ENCODE results near the gene NLRP11.

NLRP11 gene

GRCh38 chr19:55831846-55832245 lies at the start of gene NLRP11:
Gene NLRP11, minus strand, starts transcription at chr19:55831999. Its CDS starts 13,825 bp downstream, at chr19:55818174.
- DNase-seq: no peak

GRCh38 chr19:55877211-55877610 lies 45.4 kb upstream of the NLRP11 start:
- no peak for DNase-seq

GRCh38 chr19:55870736-55871135 lies 38.9 kb upstream of the NLRP11 start:
- DNase-seq: no peak

- DNase-seq: no peak
Measured at GRCh38 chr19:55867101-55867500, 35.3 kb upstream of the NLRP11 start.

GRCh38 chr19:55866521-55866920 lies 34.7 kb upstream of the NLRP11 start:
- no peak for DNase-seq

GRCh38 chr19:55858969-55859368 lies 27.2 kb upstream of the NLRP11 start:
- DNase-seq: no peak

GRCh38 chr19:55858401-55858800 lies 26.6 kb upstream of the NLRP11 start:
- DNase-seq: no peak

GRCh38 chr19:55857974-55858373 lies 26.2 kb upstream of the NLRP11 start:
- no peak for DNase-seq

- DNase-seq: no peak
Measured at GRCh38 chr19:55857149-55857548, 25.4 kb upstream of the NLRP11 start.

GRCh38 chr19:55855160-55855559 lies 23.4 kb upstream of the NLRP11 start:
- DNase-seq: no peak

GRCh38 chr19:55838906-55839305 lies 7.1 kb upstream of the NLRP11 start:
- no peak for DNase-seq

- DNase-seq: no peak
Measured at GRCh38 chr19:55838251-55838650, 6.5 kb upstream of the NLRP11 start.

- no peak for DNase-seq
Measured at GRCh38 chr19:55836340-55836739, 4.5 kb upstream of the NLRP11 start, which contains the start of gene NLRP4. Gene NLRP4, plus strand, starts transcription at chr19:55836540. Its CDS starts 15,541 bp downstream, at chr19:55852081.

- DNase-seq: no peak
Measured at GRCh38 chr19:55832676-55833075, 877 bp upstream of the NLRP11 start.

GRCh38 chr19:55830656-55831055 lies 1.1 kb downstream of the NLRP11 start:
- no peak for DNase-seq

GRCh38 chr19:55820037-55820436 lies 11.8 kb downstream of the NLRP11 start:
- no peak for DNase-seq

GRCh38 chr19:55813906-55814305 lies 17.9 kb downstream of the NLRP11 start:
- DNase-seq: no peak

GRCh38 chr19:55812449-55812848 lies 19.4 kb downstream of the NLRP11 start:
- DNase-seq: no peak

GRCh38 chr19:55811340-55811739 lies 20.5 kb downstream of the NLRP11 start:
- DNase-seq: no peak

- peak; percentile 19 to 38 for DNase-seq
Measured at GRCh38 chr19:55809381-55810058, 22.3 kb downstream of the NLRP11 start.

- DNase-seq: no peak
Measured at GRCh38 chr19:55802281-55802680, 29.5 kb downstream of the NLRP11 start.

- DNase-seq: no peak
Measured at GRCh38 chr19:55801416-55801815, 30.4 kb downstream of the NLRP11 start.

GRCh38 chr19:55795021-55795420 lies 36.8 kb downstream of the NLRP11 start:
- DNase-seq: no peak

- DNase-seq: no peak
Measured at GRCh38 chr19:55781112-55781511, 50.7 kb downstream of the NLRP11 start.

- no peak for DNase-seq
Measured at GRCh38 chr19:55778331-55778730, 53.5 kb downstream of the NLRP11 start.

Data from AML-193 (cell line).